Bone marrow (tissue), 2 donors: ENCODE measurements around the gene KCNMA1.

ENCODE experiments used
- DNase-seq, 2 donors: peaks; one replicate each; lab custom pipeline; 2025; lab: John Stamatoyannopoulos, UW

Gene KCNMA1

DNA sequence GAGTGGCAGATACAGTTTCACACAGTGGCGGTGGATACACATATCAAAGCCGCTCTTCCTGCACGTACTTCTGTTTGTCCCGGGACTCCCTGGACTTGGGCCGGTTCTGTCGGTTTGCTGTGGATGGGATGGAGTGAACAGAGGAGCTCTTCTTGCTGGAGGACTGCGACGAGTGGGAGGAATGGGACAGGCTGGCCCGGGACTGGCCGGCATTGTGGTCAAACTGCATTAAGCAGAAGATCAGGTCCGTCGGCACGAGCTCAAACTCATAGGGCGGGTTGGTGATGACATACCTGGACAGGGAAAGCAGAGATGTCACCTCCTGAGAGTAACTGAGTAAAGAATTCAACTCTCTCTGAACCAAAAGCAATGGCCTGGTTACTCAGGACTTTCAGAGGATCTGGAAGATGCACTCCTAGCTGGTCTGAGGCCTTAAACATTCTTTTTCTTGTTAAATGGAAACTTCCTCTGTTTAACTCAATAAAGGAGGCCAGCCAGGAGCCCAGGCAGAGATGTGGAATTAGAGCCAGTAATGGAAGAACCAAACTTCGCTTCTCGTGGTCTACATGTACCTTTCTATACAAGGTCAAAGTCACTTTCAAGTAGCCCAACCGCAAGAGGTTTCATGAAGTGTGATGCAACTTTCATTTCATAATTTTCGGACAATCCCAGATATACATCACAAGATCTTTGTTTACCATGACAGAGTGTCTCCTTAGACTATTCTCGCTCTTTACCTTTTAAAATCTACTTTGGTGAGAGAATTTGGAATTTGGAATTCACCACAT, 750.2 kb downstream of the KCNMA1 start:
- no peak for DNase-seq

DNA sequence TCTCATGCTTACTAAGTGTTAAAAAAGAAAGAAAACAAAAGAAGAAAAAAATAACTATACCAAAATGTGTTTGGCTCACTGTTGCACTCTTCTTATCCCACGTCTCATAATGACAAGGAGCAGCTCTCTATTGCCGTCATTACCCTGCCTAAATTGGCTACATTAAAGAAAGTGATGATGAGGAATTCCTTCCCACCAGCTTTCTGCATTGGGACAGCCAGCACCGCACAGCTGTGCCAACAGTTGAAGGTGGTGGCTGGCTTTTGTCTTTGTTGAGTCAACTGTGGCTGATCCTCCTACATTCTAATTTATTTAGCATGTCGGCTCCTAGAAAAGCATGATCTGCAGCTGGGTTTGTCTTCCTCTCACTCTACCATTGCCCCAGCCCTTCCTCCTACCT, 751.8 kb downstream of the KCNMA1 start:
- no peak for DNase-seq

DNA sequence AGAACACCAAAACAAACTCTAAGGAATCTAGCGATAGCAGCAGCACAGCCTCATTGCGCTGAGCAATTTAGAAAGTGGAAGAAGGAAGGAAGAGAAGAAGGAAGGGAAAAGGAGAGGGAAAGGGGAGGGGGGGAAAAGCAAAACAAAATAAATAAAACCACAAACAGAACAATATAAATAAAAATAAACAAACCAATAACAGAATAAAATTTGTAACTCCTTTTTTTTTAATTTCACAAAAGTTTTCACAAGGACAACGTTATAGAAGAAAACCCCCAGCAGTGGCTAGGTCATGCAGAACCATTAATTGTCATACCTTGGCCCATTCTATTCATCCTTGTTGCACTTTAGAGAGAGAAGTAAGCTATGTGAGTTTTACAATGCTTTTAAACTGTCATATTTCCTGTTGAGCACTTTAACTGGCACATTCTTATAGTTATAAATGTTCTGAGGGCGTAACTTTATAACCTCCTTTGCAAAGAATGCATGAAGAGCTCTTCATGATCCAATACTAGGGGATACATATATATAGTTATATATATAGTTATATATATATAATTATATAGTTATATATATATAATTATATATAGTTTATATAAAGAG, 752.8 kb downstream of the KCNMA1 start:
- DNase-seq: no peak

DNA sequence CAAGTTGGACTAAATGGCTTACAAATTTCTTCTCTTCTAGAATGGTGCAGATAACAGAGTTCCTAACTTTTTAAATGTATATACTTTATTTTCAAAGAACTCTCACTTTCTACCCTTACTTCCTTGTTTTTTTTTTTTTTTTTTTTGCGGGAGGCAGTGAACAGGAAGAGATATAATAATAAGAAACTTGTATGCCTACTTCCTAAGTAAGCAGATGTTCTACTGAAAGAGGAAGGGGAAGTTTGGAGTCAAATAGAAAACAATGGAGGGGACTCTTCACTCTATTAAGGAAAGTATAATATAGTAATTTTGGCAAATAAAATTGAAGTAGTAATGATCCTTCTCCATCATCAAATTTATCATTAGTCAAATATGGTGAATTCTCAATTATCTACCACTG, 754.0 kb downstream of the KCNMA1 start:
- peak in 1 of 2 donors; percentile 39 for DNase-seq

DNA sequence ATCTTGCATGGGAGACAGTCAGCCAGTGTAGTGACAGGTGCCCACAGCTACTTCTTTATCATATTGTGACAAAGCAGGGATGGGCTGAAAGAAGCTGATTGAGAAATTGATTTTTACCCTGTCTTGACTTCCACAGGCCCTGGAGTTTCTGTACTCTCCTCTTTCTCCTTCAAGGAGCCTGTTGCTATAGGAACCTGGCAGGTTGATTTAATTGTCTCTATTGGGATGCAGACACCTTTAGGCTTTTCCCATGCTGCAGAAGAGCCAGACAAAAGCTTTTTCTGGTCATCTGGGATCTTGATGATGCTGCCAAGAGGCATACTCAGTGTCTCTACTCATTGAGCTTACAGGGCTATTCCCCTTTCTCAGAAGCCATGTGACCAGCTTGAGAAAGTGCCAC, 754.8 kb downstream of the KCNMA1 start:
- DNase-seq: no peak

DNA sequence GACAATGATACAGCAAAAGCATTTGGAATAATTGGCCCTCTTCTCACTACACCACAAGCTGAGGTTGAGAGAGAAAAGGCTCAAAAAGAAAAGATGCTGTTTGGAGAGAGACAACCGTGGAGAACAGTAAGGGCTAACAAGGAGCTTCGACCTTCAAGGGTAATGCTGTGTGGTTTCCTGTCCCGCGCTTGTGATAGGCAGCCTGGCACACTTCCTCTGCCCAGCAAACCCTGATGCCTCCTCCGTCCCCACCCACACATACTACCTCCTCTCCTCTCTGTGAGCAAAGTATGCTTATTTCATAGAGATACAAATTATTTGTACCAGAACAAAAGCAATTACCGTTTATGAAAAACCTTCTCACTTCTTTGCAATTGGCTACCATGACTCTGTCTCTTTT, 755.4 kb downstream of the KCNMA1 start:
- no peak for DNase-seq

DNA sequence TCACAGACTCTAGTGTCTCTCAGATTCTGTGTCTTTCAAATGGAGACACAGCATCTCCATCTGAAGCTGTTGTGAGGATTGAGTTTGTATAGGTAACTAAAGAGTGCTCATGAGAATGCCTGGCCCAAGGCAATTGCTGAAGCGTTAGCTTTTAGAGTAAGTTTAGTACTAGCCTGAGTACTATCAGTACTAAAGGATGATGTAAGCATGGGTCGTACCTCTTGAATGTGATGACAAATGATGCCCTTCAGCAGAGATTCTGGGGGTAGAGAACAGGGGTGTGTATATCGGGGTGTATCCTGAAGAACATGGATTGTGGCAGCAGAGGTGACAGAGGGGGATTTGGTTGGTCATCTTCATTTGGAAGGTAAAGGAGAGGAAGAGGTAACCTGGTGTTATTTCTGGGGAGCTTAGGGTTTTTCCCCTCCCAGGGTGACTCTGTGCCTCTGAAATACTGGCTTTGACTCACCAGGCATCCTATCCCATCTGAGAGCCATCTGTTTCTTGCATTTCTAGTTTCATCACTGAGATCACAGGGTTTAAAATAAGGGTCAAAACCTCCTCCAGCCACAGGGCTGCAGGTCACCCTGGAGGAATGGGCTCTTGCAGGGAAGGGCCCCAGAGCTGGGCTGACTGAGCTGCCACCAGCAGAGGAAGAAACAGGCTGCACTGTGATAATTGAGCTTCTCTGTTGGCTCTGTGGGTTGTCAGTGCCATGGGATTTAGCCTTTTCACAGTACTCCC, 756.0 kb downstream of the KCNMA1 start:
- DNase-seq: no peak

DNA sequence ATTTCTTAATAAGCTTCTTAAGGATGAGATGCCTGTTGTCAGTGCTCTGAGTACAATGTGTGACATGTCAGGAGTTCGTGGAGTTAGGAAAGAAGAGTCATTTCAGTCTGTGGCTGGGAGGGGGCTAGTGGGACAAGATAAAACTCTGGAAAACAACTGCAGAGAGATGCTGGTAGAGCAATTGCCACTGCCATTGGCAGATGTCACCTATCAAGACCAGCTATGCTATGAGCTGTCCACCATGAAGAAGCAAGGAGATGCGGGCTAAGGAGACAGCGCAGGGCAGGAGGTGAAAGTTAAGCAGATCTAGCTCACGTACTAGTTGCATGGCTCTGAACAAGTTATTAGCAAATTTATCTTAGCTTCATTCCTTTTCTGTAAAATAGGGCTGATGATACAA, 756.7 kb downstream of the KCNMA1 start:
- DNase-seq: no peak

DNA sequence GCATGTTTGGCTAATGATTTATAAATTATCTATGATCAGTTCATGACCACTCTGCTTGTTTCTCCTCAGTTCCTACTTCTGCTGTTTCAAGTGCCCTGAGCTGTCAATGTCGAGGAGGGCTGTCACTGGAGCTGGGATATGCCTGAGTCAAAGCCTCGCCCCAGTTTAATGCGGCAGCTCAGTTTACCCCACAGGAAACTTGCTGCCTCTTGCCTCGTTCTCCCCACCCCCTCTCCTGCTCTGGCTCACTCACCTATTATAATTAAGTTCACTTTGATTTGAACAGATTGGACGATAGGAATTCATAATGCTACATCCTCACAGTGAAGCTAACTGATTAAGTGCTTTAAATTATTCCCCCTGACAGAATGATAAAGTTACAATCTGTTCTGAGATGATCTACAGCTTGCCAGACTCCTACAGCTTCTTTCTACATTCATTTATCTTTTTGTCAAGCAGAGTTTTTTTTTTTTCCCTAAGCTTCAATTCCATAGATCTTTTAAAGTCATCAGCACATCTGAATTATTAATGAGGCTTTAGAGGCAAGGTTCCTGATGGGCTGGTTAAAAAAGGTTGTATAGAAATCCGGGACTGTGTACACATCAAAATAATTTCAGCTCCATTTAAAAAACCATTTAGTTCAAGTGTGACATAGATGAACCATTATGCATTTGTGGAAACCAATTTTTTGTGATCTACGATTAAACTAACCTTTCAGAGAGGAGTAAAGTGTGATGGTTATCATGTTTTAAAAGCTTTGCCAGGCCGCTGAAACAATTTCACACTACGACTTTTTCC, 758.3 kb downstream of the KCNMA1 start:
- no peak for DNase-seq

DNA sequence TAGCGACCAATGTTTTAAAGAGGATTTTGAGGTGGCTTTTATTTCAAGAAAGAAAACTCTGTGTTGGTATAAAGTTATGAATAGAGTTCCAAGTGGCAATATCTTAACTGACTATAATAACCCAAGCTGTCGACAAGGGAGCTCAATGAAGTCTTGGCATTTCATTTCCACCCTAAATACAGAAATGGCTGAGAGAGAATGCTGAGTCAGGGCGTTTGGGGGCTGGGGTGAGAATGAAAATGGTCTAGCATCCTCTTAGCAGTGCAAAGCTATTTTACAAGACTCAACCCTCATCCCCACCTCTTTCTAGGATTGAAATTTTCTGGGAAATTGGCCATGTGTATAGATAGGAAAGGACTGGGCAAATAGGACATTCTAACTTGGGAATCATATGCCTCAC, 759.1 kb downstream of the KCNMA1 start:
- DNase-seq: no peak

DNA sequence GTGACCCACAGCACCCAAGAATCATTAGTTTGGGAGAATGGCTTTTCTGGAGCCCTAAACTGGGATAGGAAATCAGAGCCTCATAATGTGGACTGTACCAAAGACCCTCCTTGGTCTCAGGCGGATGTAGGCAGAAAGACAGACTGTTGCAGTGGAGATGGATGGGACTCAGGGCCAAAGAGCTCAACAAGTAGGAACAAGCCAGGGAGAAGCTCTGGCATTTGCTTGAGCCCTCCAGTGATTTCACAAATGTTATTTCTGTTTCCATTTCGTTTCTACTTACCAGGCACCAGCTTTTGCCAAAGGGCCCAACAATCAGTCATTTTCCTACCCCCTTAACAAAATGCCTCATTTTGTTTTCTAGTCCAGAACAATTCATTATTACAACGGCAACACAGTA, 762.7 kb downstream of the KCNMA1 start:
- no peak for DNase-seq

DNA sequence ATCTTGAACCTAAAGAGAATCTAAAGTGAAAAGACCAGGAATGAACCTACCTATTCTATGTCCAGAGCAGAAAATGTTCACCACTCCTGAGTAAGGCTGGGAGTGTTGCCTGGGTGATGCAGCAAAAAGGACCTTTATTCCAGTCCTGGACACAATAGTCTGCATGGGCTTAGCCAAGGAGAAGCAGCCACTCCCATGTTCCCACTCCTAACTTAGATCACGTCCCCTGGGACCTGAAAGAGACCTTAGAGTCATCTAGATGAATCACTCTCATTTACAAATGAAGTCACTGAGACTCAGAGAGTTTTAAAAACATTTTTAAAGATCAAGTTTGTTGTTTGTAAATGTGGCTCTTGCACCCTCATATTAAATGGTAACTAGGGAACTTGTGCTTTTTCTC, 763.4 kb downstream of the KCNMA1 start:
- no peak for DNase-seq

DNA sequence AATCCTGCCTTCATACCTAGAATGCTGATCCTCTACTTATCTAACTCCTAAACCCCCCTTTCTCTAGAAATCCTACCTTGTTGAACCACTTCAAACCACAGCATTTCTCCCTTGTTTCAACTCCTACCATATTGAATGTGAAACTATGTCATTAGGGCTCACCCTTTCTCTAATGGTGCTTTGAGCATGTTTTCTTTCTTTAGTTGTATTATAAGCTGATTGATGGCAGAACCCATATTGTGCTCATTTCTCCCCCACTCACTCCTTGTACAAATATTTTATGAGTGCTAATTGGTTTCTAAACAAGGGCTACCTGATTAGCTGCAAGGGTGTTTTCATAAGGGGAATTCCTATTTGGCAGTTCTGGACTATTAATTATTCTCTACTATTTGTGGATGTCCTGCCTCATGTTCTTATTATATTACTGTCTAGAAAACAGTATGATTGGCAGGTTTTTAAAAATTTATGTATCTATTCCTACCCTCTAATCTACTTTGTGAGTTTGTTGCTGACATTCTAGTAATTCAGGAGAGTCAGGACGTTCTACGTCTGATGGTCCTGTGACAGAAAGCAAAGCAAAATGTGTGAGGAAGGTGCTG, 765.8 kb downstream of the KCNMA1 start:
- no peak for DNase-seq

DNA sequence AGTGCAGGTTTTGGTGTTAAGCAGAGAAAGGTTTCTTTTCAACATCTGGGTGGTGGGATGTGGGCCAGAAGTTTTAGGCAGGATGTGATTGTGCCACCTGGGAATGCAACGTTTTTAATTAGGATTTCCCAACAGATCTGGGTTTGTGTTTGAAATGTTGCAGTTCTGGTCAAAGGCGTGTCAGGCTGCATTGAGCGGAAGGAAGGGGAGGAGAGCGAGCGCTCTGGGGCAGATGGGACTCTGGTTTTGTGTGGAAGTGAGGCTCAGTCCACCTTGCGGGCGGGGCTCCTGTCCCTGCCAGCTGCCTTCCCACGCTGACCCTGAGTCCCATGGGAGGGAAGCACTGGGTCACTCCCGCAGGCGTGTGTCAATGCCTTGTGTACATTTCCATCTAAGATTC, 767.7 kb downstream of the KCNMA1 start:
- no peak for DNase-seq

DNA sequence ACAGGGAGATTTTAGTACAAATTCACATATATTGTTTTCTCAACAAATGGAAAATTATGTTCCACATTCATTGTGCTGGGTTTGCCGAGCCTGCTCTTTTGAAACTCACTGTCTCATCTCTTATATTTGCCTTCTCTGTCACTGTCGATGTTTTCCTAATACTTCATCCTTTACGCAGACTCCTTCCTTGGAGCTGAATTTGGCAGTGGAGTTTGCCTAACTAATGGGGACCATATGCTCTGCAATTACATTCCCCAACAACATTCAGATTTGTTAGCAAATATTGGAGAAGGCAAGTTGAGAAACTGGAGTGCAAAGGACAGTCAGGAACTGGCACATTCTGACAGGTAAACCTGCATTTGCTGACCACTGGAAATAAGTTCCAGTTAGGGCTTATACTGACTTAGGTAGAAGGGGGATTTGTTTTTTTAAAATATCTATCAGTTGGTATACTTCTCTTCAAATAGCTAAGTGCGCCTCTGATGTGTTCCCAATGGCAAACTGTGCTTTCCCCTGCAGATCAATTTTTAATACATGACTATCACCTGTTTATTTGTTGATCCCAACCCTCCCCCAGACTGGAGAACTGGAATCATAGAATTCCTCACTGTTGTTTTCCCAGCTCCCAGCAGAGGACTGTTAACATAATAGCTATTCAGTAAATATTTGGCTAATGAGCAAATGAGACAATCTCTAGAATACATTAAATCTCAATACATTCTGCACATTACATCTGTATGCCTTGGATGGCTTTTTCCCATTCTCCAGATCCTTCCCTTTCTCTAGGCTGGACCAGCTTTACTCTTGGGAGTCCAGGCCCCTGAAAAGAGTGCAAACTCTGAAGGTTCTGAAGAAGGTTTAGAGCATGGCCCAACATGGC, 769.3 kb downstream of the KCNMA1 start:
- no peak for DNase-seq

DNA sequence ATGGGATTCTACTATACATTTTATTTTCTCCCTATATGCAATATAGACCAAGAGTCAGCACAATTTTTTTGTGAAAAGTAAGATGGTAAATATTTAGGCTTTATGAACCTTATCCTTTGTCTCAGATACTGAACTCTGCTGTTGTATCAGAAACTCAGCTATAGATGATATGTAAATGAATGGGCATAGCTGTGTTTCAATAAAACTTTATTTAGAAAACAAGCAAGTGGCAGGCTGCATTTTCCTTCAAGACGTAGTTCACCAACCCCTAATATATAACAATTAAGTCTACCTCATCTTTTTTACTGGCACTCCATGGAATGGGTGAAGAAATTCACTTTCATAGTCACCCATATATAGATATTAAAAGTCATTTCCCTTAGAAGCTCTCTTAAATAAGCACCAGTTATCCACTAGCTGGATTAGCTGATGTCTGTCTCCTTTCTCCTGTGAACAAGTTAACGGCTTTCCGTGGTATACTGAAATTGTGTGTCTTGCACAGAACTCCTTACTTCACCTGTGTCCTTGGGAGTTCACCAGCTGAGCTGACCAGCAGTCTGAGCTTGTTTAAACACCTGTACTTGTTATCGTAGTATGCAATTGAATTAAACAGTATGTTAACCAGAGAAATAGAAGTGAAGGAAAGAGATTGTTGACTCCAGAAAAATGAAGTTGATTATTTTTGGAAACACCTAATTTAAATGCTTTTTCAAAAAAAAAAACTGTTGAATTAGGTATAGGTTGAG, 770.6 kb downstream of the KCNMA1 start:
- no peak for DNase-seq

DNA sequence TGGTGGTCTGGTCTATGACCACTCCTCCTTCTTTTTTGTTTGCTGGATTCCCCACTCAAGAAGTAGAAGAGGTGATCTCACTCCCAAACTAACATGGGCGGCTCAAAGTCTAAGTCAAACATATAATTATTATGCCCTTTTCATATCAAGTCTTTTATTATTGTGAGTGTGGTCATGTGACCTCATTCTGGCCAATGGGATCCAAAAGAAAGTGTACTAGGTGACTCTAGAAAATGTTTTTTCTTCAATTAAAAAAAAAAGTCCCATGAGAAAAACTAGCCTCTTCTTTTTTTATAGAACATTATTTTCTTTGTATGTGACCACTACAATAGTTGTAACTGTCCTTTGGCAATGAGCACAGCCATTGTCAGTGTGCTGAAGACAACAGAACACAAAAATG, 772.7 kb downstream of the KCNMA1 start:
- DNase-seq: no peak

DNA sequence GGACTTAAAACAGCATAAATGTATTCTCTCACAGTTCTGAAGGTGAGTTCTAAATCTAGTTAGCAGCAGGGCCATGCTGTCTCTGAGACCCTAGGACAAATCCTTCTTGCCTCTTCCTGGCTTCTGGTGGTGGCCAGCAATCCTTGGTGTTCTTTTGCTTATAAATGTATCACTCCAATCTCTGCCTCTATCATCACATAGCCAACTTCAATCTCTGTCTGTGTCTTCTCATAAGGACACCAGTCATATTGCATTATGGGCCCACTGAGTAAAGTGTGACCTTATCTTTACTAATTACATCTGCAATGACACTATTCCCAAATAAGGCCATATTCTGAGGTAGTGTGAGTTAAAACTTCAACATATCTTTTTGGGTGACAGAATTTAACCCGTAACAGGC, 778.9 kb downstream of the KCNMA1 start:
- no peak for DNase-seq

DNA sequence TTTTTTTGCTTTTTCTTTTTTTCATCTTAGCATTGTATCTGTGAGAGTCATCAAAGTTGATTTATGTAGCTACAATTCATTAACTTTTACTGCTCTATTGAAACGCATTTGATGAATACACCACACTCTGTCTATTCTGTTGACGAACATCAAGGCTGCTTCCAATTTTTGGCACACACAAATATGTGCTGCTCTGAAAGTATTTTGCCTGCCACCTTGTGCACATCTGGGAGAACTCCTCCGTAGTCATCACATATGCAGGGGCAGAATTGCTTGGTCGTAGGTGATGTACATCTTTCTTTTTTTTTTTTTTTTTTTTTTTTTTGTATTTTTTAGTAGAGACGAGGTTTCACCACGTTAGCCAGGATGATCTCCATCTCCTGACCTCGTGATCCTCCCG, 796.8 kb downstream of the KCNMA1 start:
- no peak for DNase-seq

DNA sequence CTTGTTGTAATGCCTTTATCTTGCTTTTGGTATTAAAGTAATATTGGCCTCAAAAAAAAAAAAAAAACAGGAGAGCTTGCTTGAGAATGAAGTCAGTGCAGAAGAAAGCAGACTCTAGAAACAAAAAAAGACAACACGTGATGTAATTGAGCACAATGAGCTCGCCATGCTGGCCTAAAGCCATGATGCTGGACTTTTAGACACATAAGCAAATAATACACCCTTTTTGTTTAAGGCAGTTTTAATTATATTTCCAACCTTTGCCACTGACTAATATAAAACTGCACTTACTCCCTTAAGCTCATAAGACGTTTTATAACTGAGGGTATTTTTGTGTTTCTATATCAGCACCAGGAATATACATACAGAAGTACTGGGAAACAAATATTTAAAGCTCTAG, 798.3 kb downstream of the KCNMA1 start:
- DNase-seq: no peak
